Measurements from ENCODE around the gene SLC23A2.

DNA sequence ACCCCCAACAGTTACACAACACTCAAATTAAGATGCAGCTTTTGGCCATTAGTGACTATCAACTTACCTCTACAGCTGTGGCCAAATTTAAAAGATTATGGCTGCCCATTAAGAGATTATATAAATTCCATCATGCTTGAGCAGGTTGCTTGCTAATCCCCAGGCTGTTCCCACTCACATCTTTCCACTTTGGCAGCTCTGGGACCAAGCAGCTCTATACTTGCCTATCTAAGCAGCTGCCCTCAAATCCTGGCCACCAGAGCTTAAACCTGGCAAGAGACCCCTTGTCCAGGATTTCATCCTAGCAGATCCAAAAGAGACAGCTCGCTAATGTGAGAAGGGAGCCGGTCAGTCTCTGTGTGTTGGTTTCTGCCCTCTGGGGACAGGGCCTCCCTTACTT lies 127.9 kb downstream of the SLC23A2 start:
- TF ChIP-seq, protein P1, sequence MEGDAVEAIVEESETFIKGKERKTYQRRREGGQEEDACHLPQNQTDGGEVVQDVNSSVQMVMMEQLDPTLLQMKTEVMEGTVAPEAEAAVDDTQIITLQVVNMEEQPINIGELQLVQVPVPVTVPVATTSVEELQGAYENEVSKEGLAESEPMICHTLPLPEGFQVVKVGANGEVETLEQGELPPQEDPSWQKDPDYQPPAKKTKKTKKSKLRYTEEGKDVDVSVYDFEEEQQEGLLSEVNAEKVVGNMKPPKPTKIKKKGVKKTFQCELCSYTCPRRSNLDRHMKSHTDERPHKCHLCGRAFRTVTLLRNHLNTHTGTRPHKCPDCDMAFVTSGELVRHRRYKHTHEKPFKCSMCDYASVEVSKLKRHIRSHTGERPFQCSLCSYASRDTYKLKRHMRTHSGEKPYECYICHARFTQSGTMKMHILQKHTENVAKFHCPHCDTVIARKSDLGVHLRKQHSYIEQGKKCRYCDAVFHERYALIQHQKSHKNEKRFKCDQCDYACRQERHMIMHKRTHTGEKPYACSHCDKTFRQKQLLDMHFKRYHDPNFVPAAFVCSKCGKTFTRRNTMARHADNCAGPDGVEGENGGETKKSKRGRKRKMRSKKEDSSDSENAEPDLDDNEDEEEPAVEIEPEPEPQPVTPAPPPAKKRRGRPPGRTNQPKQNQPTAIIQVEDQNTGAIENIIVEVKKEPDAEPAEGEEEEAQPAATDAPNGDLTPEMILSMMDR (conservative IDR thresholded peaks at IDR 0.05): no peak
- TF ChIP-seq EZH2 (IDR thresholded peaks at IDR 0.05; ENCODE audit: low read depth): no peak

All from PC-9 (cell line).